ENCODE data around the gene AGRN.
"Not testable (repeated sequence)": the region's sequence is repeated elsewhere in the genome, so short reads cannot be mapped to it uniquely, and the experiment has no call there.

Gene AGRN

DNA sequence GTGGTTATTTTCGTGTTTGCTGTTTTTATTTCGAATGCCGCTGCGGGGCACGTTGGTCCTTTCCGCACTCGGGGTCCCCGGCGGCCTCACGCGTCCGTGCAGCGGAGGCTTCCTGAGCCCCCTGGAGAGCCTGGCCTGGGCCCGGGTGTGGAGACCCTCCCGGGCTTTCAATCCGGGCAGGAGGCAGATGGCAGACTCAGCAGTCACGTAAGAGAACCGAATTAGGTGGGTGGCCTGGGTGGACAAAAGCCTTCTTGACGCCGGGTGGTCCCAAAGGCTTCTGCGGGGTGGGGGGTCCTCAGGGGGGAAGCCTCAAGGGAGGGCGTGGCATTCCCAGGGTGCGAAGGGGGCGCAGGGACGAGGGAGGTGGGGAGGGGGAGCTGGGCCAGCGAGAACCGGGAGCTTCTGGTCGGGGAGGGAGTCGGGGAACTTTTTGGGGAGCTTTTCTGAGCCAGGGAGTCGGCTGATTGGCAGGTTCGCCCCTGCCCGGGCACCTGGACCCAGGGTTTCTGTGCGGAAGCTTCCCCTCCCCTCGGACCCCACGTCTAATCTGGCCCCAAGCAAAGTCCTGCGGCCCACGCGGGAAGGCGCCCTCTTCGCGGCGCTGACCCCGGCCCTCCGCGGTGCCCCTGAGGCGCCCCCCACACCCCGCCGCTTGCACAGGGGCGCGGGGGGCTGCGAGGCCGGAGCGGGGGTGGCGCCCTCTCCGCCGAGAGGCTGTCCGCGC lies 18.7 kb upstream of the AGRN start:
- no peak for DNase-seq

- no peak for DNase-seq
Measured at GRCh38 chr1:1003618-1004419, 16.1 kb upstream of the AGRN start.

- no peak for DNase-seq
Measured at GRCh38 chr1:1004420-1004779, 15.5 kb upstream of the AGRN start.

DNA sequence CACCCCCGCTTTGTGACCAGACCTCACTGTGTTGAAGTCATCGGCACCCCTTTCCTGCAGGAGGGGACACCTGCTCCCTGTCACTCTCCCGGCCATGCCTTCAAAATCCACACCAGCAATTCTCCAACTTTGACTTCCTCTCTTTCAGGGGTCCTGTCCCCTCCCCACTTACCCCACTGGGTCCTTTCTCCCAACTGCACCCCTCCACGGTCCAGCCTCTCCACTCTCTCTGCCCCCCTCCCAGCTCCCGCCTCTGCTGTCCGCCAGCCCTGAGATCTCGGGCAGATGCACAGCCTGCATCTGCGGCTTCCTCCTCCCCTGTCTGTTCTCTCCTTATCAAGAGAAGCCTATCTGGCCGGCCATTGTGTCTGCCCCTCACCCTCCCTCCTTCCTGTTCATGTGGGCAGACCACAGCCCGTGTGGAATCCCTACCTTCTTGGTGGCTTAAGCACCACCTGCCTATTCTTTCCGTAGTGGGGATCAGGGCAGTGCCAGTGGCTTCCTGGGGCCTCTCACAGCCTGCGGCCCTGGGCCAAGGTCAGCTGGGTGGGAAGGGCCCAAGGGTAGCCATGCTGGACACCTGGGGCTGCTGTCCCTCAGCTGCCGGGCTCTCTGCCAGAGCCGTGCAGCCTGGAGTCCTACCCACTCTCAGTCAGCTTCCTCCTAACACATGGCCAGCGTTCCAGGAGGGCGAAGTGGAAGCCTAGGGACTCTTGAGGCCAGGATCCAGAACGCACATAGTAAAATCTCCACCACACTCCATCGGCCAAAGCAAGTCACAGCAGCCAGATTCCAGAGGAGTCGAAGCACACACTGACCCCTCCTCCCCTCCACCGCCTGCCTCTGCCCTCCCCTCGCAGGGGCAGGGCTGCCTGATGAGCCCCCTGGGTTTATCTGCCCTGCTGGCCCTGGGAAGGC lies 14.9 kb upstream of the AGRN start:
- DNase-seq: no peak

GRCh38 chr1:1005774-1006304 lies 14.1 kb upstream of the AGRN start:
- no peak for DNase-seq

DNA sequence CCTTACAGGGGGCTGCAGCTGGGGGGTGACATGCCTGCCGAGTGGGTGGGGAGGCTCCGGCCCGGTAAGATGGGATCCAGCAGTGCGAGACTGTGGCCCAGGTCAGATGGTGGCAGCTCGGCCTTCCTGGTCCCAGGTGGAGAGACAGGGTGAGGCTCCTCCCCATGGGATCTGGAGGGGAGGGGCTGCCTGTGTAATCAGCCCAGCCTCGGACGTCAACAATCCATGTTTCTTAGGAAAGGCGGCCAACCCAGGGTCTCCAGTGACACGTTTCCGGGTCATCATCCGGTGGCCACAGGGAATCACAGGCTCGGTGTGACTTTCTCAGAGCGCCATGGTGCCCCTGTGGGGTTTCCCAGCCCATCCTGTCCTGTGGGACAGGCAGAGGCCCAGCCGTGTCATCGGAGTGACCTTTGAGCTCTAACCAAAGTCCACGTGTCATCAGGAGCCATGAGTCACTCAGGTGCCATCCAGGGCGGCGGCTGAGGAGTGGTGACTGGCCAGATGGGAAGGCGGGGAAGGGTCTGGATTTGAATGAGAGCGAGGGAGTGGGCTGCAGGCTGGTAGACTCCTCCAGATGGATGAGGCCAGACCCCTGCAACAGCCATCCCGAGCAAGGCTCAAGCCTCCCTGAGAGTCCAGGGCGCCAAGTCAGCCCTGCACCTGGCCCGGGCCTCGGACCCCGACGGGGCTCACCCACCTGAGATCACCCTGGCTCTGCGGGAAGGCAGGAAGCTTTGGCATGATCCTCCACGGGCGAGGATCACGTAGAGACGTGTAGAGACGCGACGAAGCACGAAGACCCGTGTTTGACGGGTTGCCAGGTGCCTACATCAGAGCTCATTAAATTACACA lies 13.4 kb upstream of the AGRN start:
- DNase-seq: no peak

DNA sequence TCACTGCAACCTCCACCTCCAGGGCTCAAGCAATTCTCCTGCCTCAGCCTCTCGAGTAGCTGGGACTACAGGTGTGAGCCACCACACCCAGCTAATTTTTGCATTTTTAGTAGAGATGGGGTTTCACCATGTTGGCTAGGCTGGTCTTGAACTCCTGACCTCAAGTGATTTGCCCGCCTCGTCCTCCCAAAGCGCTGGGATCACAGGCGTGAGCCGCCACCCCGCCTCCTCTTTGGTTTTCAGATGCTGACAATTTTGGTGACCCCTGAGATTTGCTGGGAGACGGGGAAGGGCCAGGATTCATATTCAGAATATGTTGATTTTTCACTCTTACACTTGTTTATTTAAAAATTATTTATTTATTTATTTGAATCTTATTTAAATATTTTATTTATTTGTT lies 9.8 kb upstream of the AGRN start:
- DNase-seq: not testable (repeated sequence)

DNA sequence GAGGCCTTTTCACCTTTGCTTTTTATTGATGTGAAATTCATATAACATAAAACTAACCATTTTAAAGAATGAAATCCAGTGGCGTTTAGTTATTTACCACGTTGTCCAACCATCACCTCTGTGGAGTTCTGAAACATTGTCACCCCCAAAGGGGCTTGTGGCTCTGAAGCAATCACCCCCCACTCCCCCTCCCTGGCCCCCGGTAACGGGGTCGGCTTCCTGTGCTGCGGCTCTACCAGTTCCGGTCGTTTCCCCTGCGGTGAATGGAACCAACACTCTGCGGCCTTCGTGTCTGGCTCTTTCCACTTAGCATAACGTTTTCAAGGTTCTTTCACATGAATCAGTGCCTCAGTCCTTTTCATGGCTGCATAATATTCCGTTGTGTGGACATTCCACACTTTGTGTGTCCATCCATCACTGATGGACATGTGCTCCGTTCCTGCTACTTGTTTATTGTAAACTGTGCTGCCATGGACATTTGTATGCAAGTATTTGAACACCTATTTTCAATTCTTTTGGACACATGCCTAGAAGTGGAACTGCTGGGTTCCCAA lies 8.4 kb upstream of the AGRN start:
- no peak for DNase-seq

GRCh38 chr1:1012736-1013104 lies 7.2 kb upstream of the AGRN start:
- DNase-seq: not testable (repeated sequence)

- peak; percentile 89 for DNase-seq
Measured at GRCh38 chr1:1013105-1013921, 6.6 kb upstream of the AGRN start, which contains the start of gene ISG15. Gene ISG15, plus strand, starts transcription at chr1:1013497. Its CDS starts 77 bp downstream, at chr1:1013574.

GRCh38 chr1:1013922-1014648 lies 5.8 kb upstream of the AGRN start:
- DNase-seq: peak; percentile 46

DNA sequence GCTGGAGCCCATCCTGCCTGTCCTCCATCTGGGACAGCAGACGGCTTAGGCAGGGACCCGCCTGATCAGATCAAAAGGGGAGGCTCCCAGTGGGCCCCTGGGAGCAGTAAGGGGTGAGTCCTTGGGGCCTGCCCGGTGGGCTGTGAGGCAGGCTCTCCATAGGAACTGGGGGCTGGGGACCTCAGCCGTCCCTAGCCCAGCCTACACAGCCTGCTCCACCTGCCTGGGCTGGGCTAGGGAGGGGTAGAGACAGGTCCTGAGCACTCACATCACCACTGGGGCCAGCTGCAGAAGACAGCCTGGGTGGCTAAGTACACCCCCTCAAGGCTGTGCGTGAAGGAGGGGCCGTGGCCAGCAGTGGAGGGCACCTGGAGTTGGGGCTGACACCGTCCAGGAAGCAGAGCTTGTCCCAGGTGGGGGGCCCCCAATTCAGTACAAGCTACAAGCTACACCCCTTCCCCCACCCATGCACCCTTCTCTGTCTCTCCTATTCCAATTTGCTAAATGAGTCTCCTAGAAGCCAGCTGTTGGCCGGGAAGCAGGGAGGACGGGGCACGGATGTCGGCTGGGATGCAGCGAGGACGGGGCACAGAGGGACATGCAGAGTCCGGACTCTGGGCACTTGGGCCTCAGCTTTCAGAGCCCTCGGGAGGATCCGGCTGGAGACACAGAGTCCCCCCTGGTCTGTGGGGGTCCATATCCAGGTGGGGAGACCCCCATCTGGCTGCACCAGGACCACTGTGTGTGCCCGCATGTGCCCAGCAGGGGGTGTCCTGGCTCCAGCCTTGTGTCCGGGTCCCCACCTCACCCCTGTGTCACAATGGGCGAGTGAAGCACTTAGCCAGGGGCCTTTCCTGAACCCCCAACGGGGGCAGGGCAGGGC lies 4.9 kb upstream of the AGRN start:
- DNase-seq: no peak

- DNase-seq: not testable (repeated sequence)
Measured at GRCh38 chr1:1017397-1018320, 2.3 kb upstream of the AGRN start.

DNA sequence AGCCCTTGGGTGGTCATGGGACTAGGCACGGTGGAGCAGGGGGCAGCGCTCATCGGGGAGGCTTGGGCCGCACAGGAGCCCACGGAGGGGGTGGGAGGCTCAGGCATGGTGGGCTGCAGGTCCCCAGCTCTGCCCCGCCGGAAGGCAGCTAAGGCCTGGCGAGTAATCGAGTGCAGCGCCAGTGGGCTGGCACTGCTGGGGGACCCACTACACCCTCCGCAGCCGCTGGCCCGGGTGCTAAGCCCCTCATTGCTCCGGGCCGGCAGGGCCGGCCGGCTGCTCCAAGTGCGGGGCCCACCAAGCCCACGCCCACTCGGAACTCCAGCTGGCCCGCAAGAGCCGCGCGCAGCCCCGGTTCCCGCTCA lies 1.6 kb upstream of the AGRN start:
- DNase-seq: not testable (repeated sequence)

GRCh38 chr1:1019122-1019999 lies 559 bp upstream of the AGRN start:
- DNase-seq: peak; percentile 71

DNA sequence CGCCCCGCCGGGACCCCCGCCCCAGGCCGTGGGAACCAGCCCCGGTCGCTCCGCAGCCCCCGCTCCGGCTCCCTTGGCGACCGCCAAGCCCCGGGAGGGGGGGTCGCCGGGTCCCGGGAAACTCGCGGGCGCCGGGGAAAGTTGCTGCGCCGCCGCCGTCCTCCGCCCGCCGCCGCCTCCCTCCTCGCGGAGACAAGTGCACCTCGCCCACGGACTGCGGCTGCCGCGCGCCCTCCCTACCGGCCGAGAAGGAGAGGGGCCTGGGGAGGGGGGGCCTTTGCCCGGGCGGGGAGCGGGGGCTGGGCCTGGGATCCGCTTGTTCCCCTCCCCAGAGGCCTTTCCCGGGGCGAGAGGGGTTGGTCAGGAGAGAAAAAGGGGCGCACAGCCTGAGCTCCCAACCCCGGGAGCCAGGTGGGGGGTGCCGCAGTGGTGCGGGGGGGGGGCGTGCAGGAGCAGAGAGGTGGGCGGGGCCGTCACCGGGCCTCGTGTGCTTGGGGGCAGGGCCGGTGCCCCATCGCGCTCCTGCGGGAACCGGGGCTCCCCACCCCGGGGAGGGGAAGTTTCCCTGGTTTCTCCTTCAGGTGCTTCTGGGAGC lies 592 bp downstream of the AGRN start:
- DNase-seq: no peak

Measured in central memory CD4-positive, alpha-beta T cell (primary cell).